ENCODE measurements around the gene ADGRD1. TPM values are rescaled to one million over a fixed set of nuclear protein-coding genes. Genes with fewer than 3 reads are reported as not detected.
"Not testable (repeated sequence)": the region's sequence is repeated elsewhere in the genome, so short reads cannot be mapped to it uniquely, and the experiment has no call there.

The ADGRD1 gene
- total RNA-seq, 2 experiments from 2014 or later, result 0.38 TPM; not detected in 1

- not testable (repeated sequence) for H3K27me3 Mint-ChIP-seq, H3K36me3 Mint-ChIP-seq, H3K9me3 Mint-ChIP-seq, DNase-seq, H3K4me1 Mint-ChIP-seq, H3K27ac Mint-ChIP-seq, H3K4me3 Mint-ChIP-seq
Measured at GRCh38 chr12:131071234-131071820, 117.6 kb downstream of the ADGRD1 start.

GRCh38 chr12:131071950-131072349, 118.2 kb downstream of the ADGRD1 start:
- not testable (repeated sequence) for H3K9me3 Mint-ChIP-seq, H3K27ac Mint-ChIP-seq, H3K4me1 Mint-ChIP-seq, H3K4me3 Mint-ChIP-seq, H3K27me3 Mint-ChIP-seq, DNase-seq, H3K36me3 Mint-ChIP-seq

- Mint-ChIP-seq H3K4me1 (no peaks in the 10 kb centered on the region), H3K9me3 (peaks cover 4% of the 10 kb centered on the region), H3K27ac (no peak overlapping the region), H3K36me3 (no peaks in the 10 kb centered on the region), H3K4me3 (no peak overlapping the region), H3K27me3 (no peaks in the 10 kb centered on the region)
- no peak for DNase-seq
Measured at GRCh38 chr12:131072451-131073230, 118.9 kb downstream of the ADGRD1 start.

GRCh38 chr12:131074221-131075083, 120.7 kb downstream of the ADGRD1 start:
- Mint-ChIP-seq H3K36me3 (no peaks in the 10 kb centered on the region), H3K4me3 (no peak overlapping the region), H3K27me3 (no peaks in the 10 kb centered on the region), H3K27ac (no peak overlapping the region), H3K9me3 (peaks cover 4% of the 10 kb centered on the region), H3K4me1 (no peaks in the 10 kb centered on the region)
- no peak for DNase-seq

- H3K4me3 Mint-ChIP-seq, result no peak overlapping the region
- H3K27ac Mint-ChIP-seq, result no peak overlapping the region
- H3K27me3 Mint-ChIP-seq, result no peaks in the 10 kb centered on the region
- no peaks in the 10 kb centered on the region for H3K36me3 Mint-ChIP-seq
- no peak for DNase-seq
- peaks cover 4% of the 10 kb centered on the region for H3K9me3 Mint-ChIP-seq
- H3K4me1 Mint-ChIP-seq, result no peaks in the 10 kb centered on the region
Measured at GRCh38 chr12:131075194-131075593, 121.5 kb downstream of the ADGRD1 start.

GRCh38 chr12:131075611-131076010, 121.9 kb downstream of the ADGRD1 start:
- Mint-ChIP-seq H3K9me3 (peaks cover 3% of the 10 kb centered on the region), H3K27me3 (no peaks in the 10 kb centered on the region), H3K4me3 (no peak overlapping the region), H3K4me1 (no peaks in the 10 kb centered on the region), H3K27ac (no peak overlapping the region), H3K36me3 (no peaks in the 10 kb centered on the region)
- DNase-seq, result no peak

GRCh38 chr12:131076296-131076695, 122.6 kb downstream of the ADGRD1 start:
- peaks cover 1% of the 10 kb centered on the region for H3K9me3 Mint-ChIP-seq
- no peak for DNase-seq
- no peaks in the 10 kb centered on the region for H3K36me3 Mint-ChIP-seq
- H3K27ac Mint-ChIP-seq, result no peak overlapping the region
- H3K4me3 Mint-ChIP-seq, result no peak overlapping the region
- H3K4me1 Mint-ChIP-seq, result no peaks in the 10 kb centered on the region
- H3K27me3 Mint-ChIP-seq, result no peaks in the 10 kb centered on the region

GRCh38 chr12:131076791-131077747, 123.4 kb downstream of the ADGRD1 start:
- Mint-ChIP-seq H3K27me3 (no peaks in the 10 kb centered on the region), H3K4me3 (no peak overlapping the region), H3K9me3 (peaks cover 1% of the 10 kb centered on the region), H3K4me1 (no peaks in the 10 kb centered on the region), H3K36me3 (no peaks in the 10 kb centered on the region), H3K27ac (no peak overlapping the region)
- no peak for DNase-seq

GRCh38 chr12:131077931-131078391, 124.3 kb downstream of the ADGRD1 start:
- H3K27ac Mint-ChIP-seq, result no peak overlapping the region
- H3K27me3 Mint-ChIP-seq, result no peaks in the 10 kb centered on the region
- H3K36me3 Mint-ChIP-seq, result no peaks in the 10 kb centered on the region
- no peak overlapping the region for H3K4me3 Mint-ChIP-seq
- DNase-seq, result no peak
- H3K4me1 Mint-ChIP-seq, result no peaks in the 10 kb centered on the region
- peaks cover 1% of the 10 kb centered on the region for H3K9me3 Mint-ChIP-seq

GRCh38 chr12:131082290-131083194, 128.8 kb downstream of the ADGRD1 start:
- no peak for DNase-seq
- H3K4me3 Mint-ChIP-seq, result no peak overlapping the region

GRCh38 chr12:131084341-131085011, 130.8 kb downstream of the ADGRD1 start:
- no peak overlapping the region for H3K4me3 Mint-ChIP-seq
- no peaks in the 10 kb centered on the region for H3K9me3 Mint-ChIP-seq
- H3K36me3 Mint-ChIP-seq, result no peaks in the 10 kb centered on the region
- no peak overlapping the region for H3K27ac Mint-ChIP-seq
- no peaks in the 10 kb centered on the region for H3K4me1 Mint-ChIP-seq
- H3K27me3 Mint-ChIP-seq, result no peaks in the 10 kb centered on the region
- no peak for DNase-seq

More at GRCh38 chr12:131082290-131083194, 128.8 kb downstream of the ADGRD1 start:
- Mint-ChIP-seq H3K27me3 (no peaks in the 10 kb centered on the region), H3K36me3 (no peaks in the 10 kb centered on the region), H3K27ac (no peak overlapping the region), H3K4me1 (no peaks in the 10 kb centered on the region), H3K9me3 (no peaks in the 10 kb centered on the region)

GRCh38 chr12:131085125-131085815, 131.6 kb downstream of the ADGRD1 start:
- H3K4me1 Mint-ChIP-seq, result no peaks in the 10 kb centered on the region
- no peaks in the 10 kb centered on the region for H3K27me3 Mint-ChIP-seq
- no peaks in the 10 kb centered on the region for H3K36me3 Mint-ChIP-seq
- no peaks in the 10 kb centered on the region for H3K9me3 Mint-ChIP-seq
- no peak for DNase-seq
- H3K4me3 Mint-ChIP-seq, result no peak overlapping the region
- no peak overlapping the region for H3K27ac Mint-ChIP-seq

All from activated naive CD8-positive, alpha-beta T cell treated with anti-CD3 and anti-CD28 coated beads for 36 hours (primary cell).